Upper lobe of right lung (tissue), 1 donor: ENCODE data around the gene ADAMTS4. TPM values are rescaled to one million over a fixed set of nuclear protein-coding genes. Genes with fewer than 3 reads are reported as not detected.

ENCODE experiments used
- ATAC-seq: fragments of 200-7000 bp; cut with Tn5 transposase; one replicate; pipeline ENCODE4 v1.9.1; 2020; ENCODE audit warnings: mild to moderate bottlenecking, moderate library complexity
- DNase-seq: peaks from one replicate; pipeline ENCODE4 v3.0.0-alpha.2; 2020
- H3K27ac ChIP-seq: fragments of 200-600 bp; one replicate; pipeline ENCODE4 v1.8.0; 2022
- H3K27me3 ChIP-seq: fragments of 200-600 bp; one replicate; pipeline ENCODE4 v1.8.0; 2022; ENCODE audit warnings: mild to moderate bottlenecking
- H3K36me3 ChIP-seq: fragments of 200-600 bp; one replicate; pipeline ENCODE4 v1.8.0; 2022
- H3K4me1 ChIP-seq: fragments of 200-600 bp; one replicate; pipeline ENCODE4 v1.8.0; 2022
- H3K4me3 ChIP-seq: fragments of 200-600 bp; one replicate; pipeline ENCODE4 v1.8.0; 2022; ENCODE audit warnings: mild to moderate bottlenecking
- H3K9me3 ChIP-seq: fragments of 200-600 bp; one replicate; pipeline ENCODE4 v1.8.0; 2022
- intact Hi-C: fragments of 100-400 bp; cut with DNase I; formaldehyde crosslinking; loops from one replicate; pipeline ENCODE4 v1.11.0; 2022
- total RNA-seq: library from RNA; stranded (reverse); fragmentation: NEBNext Ultra II Directional; extraction: Animal tissue kit (Norgen Biotek cat#: 25700); gene quantifications from one replicate; pipeline ENCODE4 v1.2.1, GENCODE V29; 2021
- TF ChIP-seq, protein P1 (sequence below): fragments of 200-600 bp; IDR thresholded peaks from one replicate; pipeline ENCODE4 v1.8.0; 2022; ENCODE audit warnings: antibody characterized with exemption
- donor health status: DM: no; HTN: yes; CAD: no; lungs with severe emphysema.

Gene ADAMTS4
- total RNA-seq, 1 donor from 2014 or later: 7.8 TPM

DNA sequence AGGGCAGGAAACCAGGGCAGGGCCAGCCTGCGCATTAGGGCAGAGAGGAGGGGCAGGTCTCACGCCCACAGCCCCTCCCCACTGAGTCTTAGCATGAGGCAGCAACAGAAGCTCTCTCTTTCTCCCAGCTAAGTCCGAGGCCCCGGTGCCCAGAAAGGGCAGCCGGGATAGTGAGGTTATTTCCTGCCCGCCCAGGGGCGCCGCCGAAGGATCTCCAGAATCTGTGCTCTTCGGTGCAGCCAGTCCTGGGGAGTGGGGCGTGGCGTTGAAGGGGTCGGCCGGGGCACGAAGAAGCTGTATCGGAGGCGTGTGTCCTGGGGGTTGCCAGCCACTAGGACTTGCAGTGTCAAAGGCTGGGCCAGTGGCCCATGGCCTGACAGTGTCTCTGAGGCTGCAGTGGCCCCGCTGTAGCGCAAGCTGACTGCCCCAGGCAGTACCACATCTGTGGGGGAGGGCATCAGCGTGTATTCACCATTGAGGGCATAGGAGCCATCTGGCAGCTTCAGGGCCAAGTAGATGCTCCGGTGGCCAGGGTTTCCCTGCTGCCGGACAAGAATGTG, 7.8 kb downstream of the ADAMTS4 start:
- Histone ChIP-seq H3K36me3 (no peaks in the 10 kb centered on the region), H3K27me3 (no peaks in the 10 kb centered on the region), H3K4me1 (peaks cover 24% of the 10 kb centered on the region), H3K4me3 (no peak overlapping the region), H3K27ac (no peak overlapping the region), H3K9me3 (no peaks in the 10 kb centered on the region)
- DNase-seq: no peak
- intact Hi-C loops: no loop called here
- TF ChIP-seq, protein P1, sequence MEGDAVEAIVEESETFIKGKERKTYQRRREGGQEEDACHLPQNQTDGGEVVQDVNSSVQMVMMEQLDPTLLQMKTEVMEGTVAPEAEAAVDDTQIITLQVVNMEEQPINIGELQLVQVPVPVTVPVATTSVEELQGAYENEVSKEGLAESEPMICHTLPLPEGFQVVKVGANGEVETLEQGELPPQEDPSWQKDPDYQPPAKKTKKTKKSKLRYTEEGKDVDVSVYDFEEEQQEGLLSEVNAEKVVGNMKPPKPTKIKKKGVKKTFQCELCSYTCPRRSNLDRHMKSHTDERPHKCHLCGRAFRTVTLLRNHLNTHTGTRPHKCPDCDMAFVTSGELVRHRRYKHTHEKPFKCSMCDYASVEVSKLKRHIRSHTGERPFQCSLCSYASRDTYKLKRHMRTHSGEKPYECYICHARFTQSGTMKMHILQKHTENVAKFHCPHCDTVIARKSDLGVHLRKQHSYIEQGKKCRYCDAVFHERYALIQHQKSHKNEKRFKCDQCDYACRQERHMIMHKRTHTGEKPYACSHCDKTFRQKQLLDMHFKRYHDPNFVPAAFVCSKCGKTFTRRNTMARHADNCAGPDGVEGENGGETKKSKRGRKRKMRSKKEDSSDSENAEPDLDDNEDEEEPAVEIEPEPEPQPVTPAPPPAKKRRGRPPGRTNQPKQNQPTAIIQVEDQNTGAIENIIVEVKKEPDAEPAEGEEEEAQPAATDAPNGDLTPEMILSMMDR: no peak
- no peak for ATAC-seq

DNA sequence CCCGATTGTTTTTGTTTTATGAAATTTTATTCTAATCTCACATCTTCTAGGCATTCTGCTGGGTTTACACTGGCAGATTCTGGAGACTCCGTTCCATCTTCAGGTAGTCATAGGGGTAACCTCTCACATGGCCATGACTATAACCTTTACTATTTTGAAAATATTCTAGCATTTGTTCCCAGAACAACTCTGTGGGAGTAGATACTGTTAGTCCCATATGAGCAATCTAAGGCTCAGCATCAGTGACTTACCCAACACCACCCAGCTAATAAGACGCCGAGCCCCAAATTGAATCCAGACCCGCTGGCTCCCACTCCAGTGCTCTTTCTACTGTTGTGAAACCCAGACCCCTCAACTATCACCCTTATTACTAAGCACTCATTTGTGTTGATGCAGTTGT, 9.8 kb downstream of the ADAMTS4 start:
- Histone ChIP-seq H3K4me1 (peaks cover 36% of the 10 kb centered on the region), H3K27ac (no peak overlapping the region), H3K27me3 (no peaks in the 10 kb centered on the region), H3K4me3 (no peak overlapping the region), H3K36me3 (no peaks in the 10 kb centered on the region), H3K9me3 (no peaks in the 10 kb centered on the region)
- no peak for DNase-seq
- intact Hi-C loops: no loop called here
- TF ChIP-seq, protein P1: no peak
- no peak for ATAC-seq

DNA sequence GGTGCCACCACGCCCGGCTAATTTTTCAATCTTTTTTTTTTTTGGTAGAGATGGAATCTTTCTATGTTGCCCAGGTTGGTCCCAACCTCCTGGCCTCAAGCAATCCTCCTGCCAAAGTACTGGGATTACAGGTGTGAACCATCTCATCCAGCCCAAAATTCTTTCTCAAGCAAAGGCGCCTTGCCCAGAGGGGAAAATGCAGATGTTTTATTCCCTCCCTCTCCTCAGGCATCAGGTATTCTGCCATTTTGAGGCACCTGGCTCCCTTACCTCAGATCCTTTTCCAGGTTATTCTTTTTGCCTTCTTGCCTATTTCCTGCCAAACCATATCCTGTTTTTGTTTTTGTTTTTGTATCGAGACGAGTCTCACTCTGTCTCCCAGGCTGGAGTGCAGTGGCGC, 10.5 kb downstream of the ADAMTS4 start:
- no peak for ATAC-seq
- Histone ChIP-seq H3K27ac (no peak overlapping the region), H3K27me3 (no peaks in the 10 kb centered on the region), H3K4me1 (peaks cover 36% of the 10 kb centered on the region), H3K9me3 (no peaks in the 10 kb centered on the region), H3K4me3 (no peak overlapping the region), H3K36me3 (no peaks in the 10 kb centered on the region)
- DNase-seq: no peak
- TF ChIP-seq, protein P1: no peak
- intact Hi-C loops: no loop called here

DNA sequence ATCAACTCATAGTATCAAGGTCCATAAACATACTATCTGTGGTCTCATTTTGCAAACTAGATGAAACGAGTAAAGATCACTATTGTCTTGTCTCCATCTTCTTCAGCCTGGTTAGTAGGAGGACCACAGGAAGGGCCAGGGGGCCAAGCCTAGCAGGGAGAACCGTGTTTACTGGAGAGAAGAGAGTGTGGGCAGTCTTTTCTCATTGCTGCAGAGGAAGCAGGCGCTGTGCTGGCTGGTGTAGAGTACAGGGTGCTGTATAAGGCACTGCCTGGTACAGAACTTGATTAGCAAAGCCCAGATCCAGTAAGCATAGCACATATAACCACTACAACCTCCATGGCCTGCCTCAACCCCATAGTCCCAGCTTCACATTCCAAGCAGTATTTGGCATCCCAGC, 11.5 kb downstream of the ADAMTS4 start:
- H3K27ac ChIP-seq: peak overlapping the region; percentile 70
- H3K4me1 ChIP-seq: peaks cover 38% of the 10 kb centered on the region
- TF ChIP-seq, protein P1: no peak

DNA sequence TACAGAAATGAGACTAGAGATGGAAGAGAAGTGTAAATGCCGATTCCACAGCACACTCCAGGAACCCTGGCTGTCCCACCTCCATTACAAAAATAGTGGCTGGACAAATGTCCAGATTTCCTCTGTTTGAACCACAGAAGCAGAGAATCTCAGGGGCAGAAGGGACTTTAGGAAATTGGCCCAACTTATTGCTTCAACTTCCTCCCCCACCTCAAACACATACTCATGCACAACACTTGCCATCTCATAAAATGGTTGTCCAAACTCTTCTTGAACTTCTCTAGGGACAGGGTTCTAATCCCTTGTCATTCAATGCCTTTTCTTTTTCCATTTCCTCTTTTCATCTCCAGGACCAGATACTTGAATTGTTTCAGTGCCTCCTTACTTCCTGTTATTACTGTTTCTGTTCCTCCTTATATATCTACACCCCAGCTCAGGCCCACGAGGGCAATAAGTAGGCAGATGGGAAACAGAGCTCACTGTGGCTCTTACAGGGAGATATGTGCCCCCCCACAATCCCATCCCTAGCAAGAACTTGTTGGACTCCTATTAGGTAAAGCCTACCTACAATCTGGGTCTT, 13.0 kb downstream of the ADAMTS4 start:
- H3K4me1 ChIP-seq: peaks cover 43% of the 10 kb centered on the region
- DNase-seq: peak; percentile 62
- peak overlapping the region; percentile 70 for H3K27ac ChIP-seq
- H3K36me3 ChIP-seq: no peaks in the 10 kb centered on the region
- no peaks in the 10 kb centered on the region for H3K27me3 ChIP-seq
- H3K9me3 ChIP-seq: no peaks in the 10 kb centered on the region
- ATAC-seq: peak; percentile 76
- TF ChIP-seq, protein P1: no peak
- intact Hi-C loops: no loop called here
- no peak overlapping the region for H3K4me3 ChIP-seq

More for the DNA sequence above, 11.5 kb downstream of the ADAMTS4 start:
- intact Hi-C loops: no loop called here
- no peak for ATAC-seq
- no peak for DNase-seq
- Histone ChIP-seq H3K36me3 (no peaks in the 10 kb centered on the region), H3K9me3 (no peaks in the 10 kb centered on the region), H3K4me3 (no peak overlapping the region), H3K27me3 (no peaks in the 10 kb centered on the region)
